Endothelial cell of umbilical vein (primary cell): ENCODE measurements around the gene GATAD2A. TPM values are rescaled to one million over a fixed set of nuclear protein-coding genes. Genes with fewer than 3 reads are reported as not detected.

Source experiments
- BruUV-seq: library from RNA; stranded (reverse); fragments of 400-500 nt; replicated peaks from 2 replicates; lab custom pipeline; 2021; lab: Mats Ljungman, UMichigan
- CTCF ChIA-PET: fragments of 300-600, 350-600 bp; sonication (Branson Sonifier 250); formaldehyde crosslinking; loops from one replicate; lab custom pipeline; 2021; ENCODE audit warnings: antibody characterized with exemption, inconsistent platforms; lab: Charles Lee
- POLR2A ChIA-PET: fragments of 300-600, 350-600 bp; sonication (Branson Sonifier 250); formaldehyde crosslinking; loops from one replicate; lab custom pipeline; 2021; ENCODE audit warnings: antibody characterized with exemption, inconsistent platforms; lab: Charles Lee
- DNase-seq: peaks from one replicate; pipeline ENCODE4 v3.0.0-alpha.2; 2011; ENCODE audit warnings: low read depth, low spot score
- FAIRE-seq: peaks from 2 replicates; lab custom pipeline; 2011; peaks lifted over from hg19 to GRCh38; lab: Jason Lieb, UNC
- H2AFZ ChIP-seq: 2 replicates; pipeline ENCODE4 v1.6.0; 2012; ENCODE audit warnings: low read depth, low read length, control low read depth, inconsistent platforms
- H3K27ac ChIP-seq: 2 replicates; pipeline ENCODE4 v1.5.1; 2011; ENCODE audit warnings: low read depth, mild to moderate bottlenecking, control low read depth, low read length, moderate library complexity; ENCODE audit not compliant: insufficient read depth
- H3K27me3 ChIP-seq, 2 experiments: 2 replicates each; pipeline versions ENCODE4 v1.6.0 to v1.6.1; 2011; ENCODE audit warnings: low read length in 2 of 2, mixed read lengths in 1 of 2; ENCODE audit not compliant: control insufficient read depth in 2 of 2, insufficient read depth in 2 of 2
- H3K36me3 ChIP-seq, 2 experiments: 2 replicates in 1 of 2; 3 replicates in 1 of 2; pipeline ENCODE4 v1.5.1; 2011; ENCODE audit warnings: low read length in 2 of 2, mild to moderate bottlenecking in 1 of 2, moderate library complexity in 1 of 2; ENCODE audit not compliant: control insufficient read depth in 2 of 2, insufficient read depth in 2 of 2; ENCODE audit errors: extremely low read depth in 1 of 2
- H3K4me1 ChIP-seq: 3 replicates; pipeline ENCODE4 v1.5.1; 2011; ENCODE audit warnings: mild to moderate bottlenecking, low read length; ENCODE audit not compliant: control insufficient read depth, insufficient read depth; ENCODE audit errors: extremely low read depth
- H3K4me2 ChIP-seq: 2 replicates; pipeline ENCODE4 v1.6.1; 2011; ENCODE audit warnings: low read length, control low read depth, mixed read lengths; ENCODE audit not compliant: insufficient read depth
- H3K4me3 ChIP-seq, 3 experiments: fragments of 200-600 bp in 1 of 3; sonication (generic), shearing (Covaris generic) in 1 of 3; replicated peaks in 1 of 3; 2 replicates each; pipeline ENCODE4 v1.5.1; 2011 to 2016; ENCODE audit warnings: control low read depth in 3 of 3, low read length in 3 of 3, mild to moderate bottlenecking in 2 of 3, inconsistent platforms in 1 of 3, low read depth in 1 of 3, moderate library complexity in 1 of 3; ENCODE audit not compliant: insufficient read depth in 1 of 3
- H3K79me2 ChIP-seq: 2 replicates; pipeline ENCODE4 v1.6.0; 2012; ENCODE audit warnings: low read length, inconsistent platforms; ENCODE audit not compliant: control insufficient read depth, insufficient read depth
- H3K9ac ChIP-seq: replicated peaks from 2 replicates; pipeline ENCODE3; 2011; ENCODE audit warnings: low read length, control low read depth; ENCODE audit not compliant: insufficient read depth; ENCODE audit errors: extremely low read depth
- H3K9me1 ChIP-seq: replicated peaks from 3 replicates; pipeline ENCODE4 v1.6.0; 2011; ENCODE audit warnings: mild to moderate bottlenecking, low read length; ENCODE audit not compliant: control insufficient read depth, insufficient read depth; ENCODE audit errors: extremely low read depth
- H3K9me3 ChIP-seq: replicated peaks from 2 replicates; pipeline ENCODE4 v1.5.1; 2012; ENCODE audit warnings: low read length, inconsistent platforms; ENCODE audit not compliant: control insufficient read depth, insufficient read depth
- H4K20me1 ChIP-seq: replicated peaks from 2 replicates; pipeline ENCODE3; 2011; ENCODE audit warnings: mild to moderate bottlenecking, low read length; ENCODE audit not compliant: control insufficient read depth, insufficient read depth; ENCODE audit errors: extremely low read depth
- EZH2 ChIP-seq: IDR thresholded peaks from 2 replicates; pipeline ENCODE4 v1.6.1; 2012; ENCODE audit warnings: borderline replicate concordance, low read depth, mild to moderate bottlenecking, moderate library complexity, low read length, inconsistent platforms; ENCODE audit not compliant: severe bottlenecking
- FOS ChIP-seq: IDR thresholded peaks from 2 replicates; pipeline ENCODE4 v1.6.1; 2011; ENCODE audit warnings: mild to moderate bottlenecking, low read length, moderate library complexity, borderline replicate concordance; ENCODE audit not compliant: insufficient read depth
- GATA2 ChIP-seq: IDR thresholded peaks from 2 replicates; pipeline ENCODE4 v1.7.0; 2011; ENCODE audit warnings: low read depth, mild to moderate bottlenecking, moderate library complexity, mixed read lengths, low read length; ENCODE audit not compliant: insufficient read length, insufficient read depth
- JUN ChIP-seq: IDR thresholded peaks from 2 replicates; pipeline ENCODE4 v1.6.1; 2011; ENCODE audit warnings: borderline replicate concordance, low read depth; ENCODE audit not compliant: insufficient read length, insufficient read depth
- MYC ChIP-seq: IDR thresholded peaks from one replicate; pipeline ENCODE4 v1.6.1; 2011; ENCODE audit warnings: mild to moderate bottlenecking, low read depth, low read length
- POLR2A ChIP-seq: IDR thresholded peaks from 2 replicates; pipeline ENCODE4 v1.6.1; 2012; ENCODE audit warnings: low read depth, mild to moderate bottlenecking, control low read depth, low read length
- POLR2AphosphoS5 ChIP-seq: IDR thresholded peaks from 2 replicates; pipeline ENCODE4 v1.6.1; 2012; ENCODE audit warnings: low read depth, mild to moderate bottlenecking, control low read depth, low read length, moderate library complexity; ENCODE audit not compliant: insufficient read depth
- dilution Hi-C: fragments of 300-500 bp; cut with MboI; formaldehyde crosslinking; loops from one replicate; pipeline ENCODE4 v1.15.0; 2019; ENCODE audit warnings: low sequenced_read_pairs; ENCODE audit not compliant: extremely low pct_ligation_motif_present
- intact Hi-C: fragments of 100-400 bp; cut with micrococcal nuclease; formaldehyde crosslinking; loops from one replicate; pipeline ENCODE4 v1.10.0; 2022
- polyA plus RNA-seq, 4 experiments: library from polyadenylated mRNA; depleted of rRNA in 3 of 4; stranded (reverse) in 3 of 4; unstranded in 1 of 4; fragments of >200 nt; gene quantifications; 2 replicates each; pipeline versions ENCODE4 v1.2.1 to v1.2.3, GENCODE V29; 2011 to 2012; ENCODE audit warnings: missing spikeins in 1 of 4
- total RNA-seq: library from RNA; stranded (reverse); gene quantifications from 2 replicates; pipeline ENCODE4 v1.2.3, GENCODE V29; 2021
- TF ChIP-seq, protein P1 (sequence below): IDR thresholded peaks from 2 replicates; pipeline ENCODE4 v1.6.1; 2011; ENCODE audit not compliant: insufficient read depth, insufficient read length
- TF ChIP-seq, protein P2 (sequence below), 2 donors: IDR thresholded peaks; 1 replicate in 1 of 2; 2 replicates in 1 of 2; pipeline ENCODE4 v1.5.1; 2011; ENCODE audit warnings: low read length in 2 of 2, mild to moderate bottlenecking in 2 of 2, moderate library complexity in 2 of 2, control low read depth in 1 of 2, inconsistent platforms in 1 of 2, low read depth in 1 of 2; ENCODE audit not compliant: insufficient read depth in 1 of 2; ENCODE audit errors: extremely low read depth in 1 of 2

GATAD2A gene
- total and polyA plus RNA-seq, 2 donors (not counting 3 experiments of a cell fraction or from before 2014, with no cell fraction given): 27.3 to 134 TPM

DNA sequence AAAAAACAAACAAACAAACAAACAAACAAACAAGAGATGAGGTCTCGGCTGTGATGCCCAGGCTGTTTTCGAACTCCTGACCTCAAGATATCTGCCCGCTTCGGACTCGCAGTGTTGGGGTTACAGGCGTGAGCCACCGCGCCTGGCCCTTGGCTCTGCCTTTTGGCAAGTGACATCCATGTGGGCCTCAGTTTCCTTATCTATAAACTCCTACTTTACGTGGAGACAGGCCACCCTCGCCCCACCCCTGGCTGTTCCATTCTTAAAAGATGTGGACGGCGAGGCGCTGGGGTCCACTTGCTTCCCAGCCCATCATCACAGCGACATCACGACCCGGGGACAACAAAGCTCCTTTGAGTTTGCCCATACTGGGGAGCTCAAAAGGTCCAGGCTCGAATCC is 108.2 kb downstream of the GATAD2A start:
- peak overlapping the region in 1 of 3 experiments; percentile 16 for H3K4me3 ChIP-seq
- POLR2A ChIA-PET: no interaction called here

More for the DNA sequence above, 108.2 kb downstream of the GATAD2A start:
- CTCF ChIA-PET: no interaction called here
- dilution Hi-C loops: no loop called here
- FAIRE-seq (no peak), DNase-seq (no peak)
- no peaks in the 10 kb centered on the region for H3K36me3 ChIP-seq
- TF ChIP-seq POLR2A: no peak
- no peak for TF ChIP-seq EZH2
- no peak for TF ChIP-seq MYC
- TF ChIP-seq JUN: no peak
- TF ChIP-seq, protein P1, sequence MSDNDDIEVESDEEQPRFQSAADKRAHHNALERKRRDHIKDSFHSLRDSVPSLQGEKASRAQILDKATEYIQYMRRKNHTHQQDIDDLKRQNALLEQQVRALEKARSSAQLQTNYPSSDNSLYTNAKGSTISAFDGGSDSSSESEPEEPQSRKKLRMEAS: no peak
- TF ChIP-seq, protein P2, sequence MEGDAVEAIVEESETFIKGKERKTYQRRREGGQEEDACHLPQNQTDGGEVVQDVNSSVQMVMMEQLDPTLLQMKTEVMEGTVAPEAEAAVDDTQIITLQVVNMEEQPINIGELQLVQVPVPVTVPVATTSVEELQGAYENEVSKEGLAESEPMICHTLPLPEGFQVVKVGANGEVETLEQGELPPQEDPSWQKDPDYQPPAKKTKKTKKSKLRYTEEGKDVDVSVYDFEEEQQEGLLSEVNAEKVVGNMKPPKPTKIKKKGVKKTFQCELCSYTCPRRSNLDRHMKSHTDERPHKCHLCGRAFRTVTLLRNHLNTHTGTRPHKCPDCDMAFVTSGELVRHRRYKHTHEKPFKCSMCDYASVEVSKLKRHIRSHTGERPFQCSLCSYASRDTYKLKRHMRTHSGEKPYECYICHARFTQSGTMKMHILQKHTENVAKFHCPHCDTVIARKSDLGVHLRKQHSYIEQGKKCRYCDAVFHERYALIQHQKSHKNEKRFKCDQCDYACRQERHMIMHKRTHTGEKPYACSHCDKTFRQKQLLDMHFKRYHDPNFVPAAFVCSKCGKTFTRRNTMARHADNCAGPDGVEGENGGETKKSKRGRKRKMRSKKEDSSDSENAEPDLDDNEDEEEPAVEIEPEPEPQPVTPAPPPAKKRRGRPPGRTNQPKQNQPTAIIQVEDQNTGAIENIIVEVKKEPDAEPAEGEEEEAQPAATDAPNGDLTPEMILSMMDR (IDR thresholded peaks at IDR 0.05; ENCODE audit: extremely low read depth in 1 of 2, insufficient read depth in 1 of 2, low read depth in 1 of 2, low read length in 2 of 2): no peak
- no peak for TF ChIP-seq FOS
- no peak for TF ChIP-seq POLR2AphosphoS5
- TF ChIP-seq GATA2: no peak
- H3K4me1 ChIP-seq: peaks cover 11% of the 10 kb centered on the region
- H3K9me3 ChIP-seq: no peaks in the 10 kb centered on the region
- H2AFZ ChIP-seq: peak overlapping the region; percentile 46
- H3K9me1 ChIP-seq: no peaks in the 10 kb centered on the region
- BruUV-seq: no TSS peak
- no peak overlapping the region for H3K27ac ChIP-seq
- peaks cover 12% of the 10 kb centered on the region for H3K79me2 ChIP-seq
- H3K4me2 ChIP-seq: no peak overlapping the region
- H4K20me1 ChIP-seq: no peaks in the 10 kb centered on the region
- intact Hi-C loops: no loop called here
- no peak overlapping the region for H3K9ac ChIP-seq
- no peaks in the 10 kb centered on the region for H3K27me3 ChIP-seq
